Activated naive CD4-positive, alpha-beta T cell (primary cell): Measurements from ENCODE around the gene PRKAR1A.
"Not testable (repeated sequence)": the region's sequence is repeated elsewhere in the genome, so short reads cannot be mapped to it uniquely, and the experiment has no call there.

ENCODE experiments used
- DNase-seq, 4 experiments: peaks; one replicate each; lab custom pipeline; 2025; lab: John Stamatoyannopoulos, UW

The PRKAR1A gene

DNA sequence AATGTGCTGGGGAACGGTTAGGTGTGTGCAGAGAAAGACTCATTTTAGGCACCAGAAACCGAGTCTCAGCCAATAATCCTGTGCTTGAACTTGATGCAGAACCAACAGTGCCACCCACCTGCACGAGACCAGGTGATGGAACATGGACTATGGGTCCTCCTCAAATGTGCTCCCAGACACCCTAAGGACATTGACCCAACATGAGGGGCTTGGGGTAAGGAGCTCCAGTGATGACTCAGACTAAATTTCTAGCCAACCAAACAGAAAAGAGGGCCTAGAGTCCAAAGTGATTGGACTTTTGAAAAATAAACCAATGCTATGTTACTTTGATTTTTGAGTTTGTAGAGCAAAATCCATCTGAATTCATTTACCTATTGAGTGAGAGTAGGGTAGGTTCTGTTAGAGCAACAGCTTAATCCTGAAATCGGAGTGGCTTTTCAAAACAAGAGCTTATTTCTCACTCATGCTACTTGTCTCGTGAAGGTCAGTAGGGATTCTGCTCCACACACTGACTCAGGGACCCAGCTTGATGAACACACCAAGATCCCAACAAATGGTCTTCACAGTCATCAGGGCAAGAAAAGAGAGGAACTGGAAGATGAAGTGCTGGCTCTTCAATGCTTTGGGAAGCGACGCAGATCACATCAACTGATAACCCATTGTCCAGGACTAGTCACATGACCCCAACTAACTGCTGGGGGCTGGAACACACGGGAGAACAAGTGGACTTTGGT lies 67.1 kb downstream of the PRKAR1A start:
- DNase-seq = no peak

DNA sequence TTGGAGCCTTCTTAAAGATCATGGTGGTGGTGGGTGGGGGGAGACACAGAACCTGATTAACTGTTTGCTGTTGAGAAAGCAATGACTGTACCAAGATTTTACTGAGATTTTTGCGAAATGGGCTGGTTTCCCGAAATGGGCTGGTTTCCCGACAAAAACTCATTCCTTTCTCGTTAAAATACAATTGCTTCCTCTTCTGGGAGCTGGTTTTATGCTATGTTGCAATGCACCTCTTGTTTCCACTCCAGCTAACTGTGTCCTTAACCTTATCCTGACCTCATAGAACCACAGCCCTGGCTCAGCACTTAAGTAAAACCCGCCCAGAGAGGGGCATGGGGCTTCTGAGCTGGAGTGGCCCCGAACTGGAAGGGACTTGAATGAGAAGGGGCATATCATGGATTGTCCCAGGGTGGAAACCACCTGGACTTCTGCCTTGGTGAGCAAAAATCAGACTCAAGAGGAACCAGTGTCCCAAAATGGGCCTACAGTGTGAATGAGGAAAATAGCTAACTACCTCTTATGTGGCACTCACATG lies 68.1 kb downstream of the PRKAR1A start:
- DNase-seq = no peak

DNA sequence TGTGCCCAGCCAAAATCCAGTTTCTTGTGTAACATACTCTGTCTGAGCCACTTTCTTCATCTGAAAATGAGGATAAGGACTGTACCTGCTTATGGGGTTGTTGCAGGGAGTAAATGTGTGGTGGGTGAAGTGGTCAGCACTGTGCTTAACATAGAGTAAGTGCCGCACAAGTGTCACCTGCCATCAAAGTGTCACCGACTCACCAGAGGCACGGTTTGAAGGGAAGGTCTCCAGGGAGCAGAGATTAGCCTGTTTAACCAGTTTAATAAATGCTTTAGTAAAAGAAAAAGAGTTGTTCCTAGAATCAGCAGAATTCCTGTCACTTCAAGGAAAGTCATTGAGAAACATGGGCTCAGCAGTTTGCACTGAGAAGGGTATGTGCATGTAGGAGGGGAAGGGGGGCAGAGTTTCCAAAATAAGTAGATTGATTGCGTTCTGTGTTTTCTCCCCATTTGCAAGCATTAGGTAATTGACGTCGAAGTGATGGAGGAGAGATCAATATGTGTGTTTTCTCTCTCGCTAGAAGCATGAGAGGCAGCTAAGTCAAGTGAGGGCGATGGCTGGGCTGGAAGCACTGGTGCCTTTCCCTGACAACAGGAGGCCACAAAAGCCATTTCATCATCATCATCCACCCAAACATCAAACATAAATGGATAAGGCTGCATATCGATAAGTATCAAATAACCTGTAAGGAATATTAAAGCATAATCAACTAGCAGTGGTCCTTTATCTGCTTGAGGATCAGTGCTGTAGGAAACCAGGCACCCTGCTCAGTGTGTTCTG lies 69.8 kb downstream of the PRKAR1A start:
- DNase-seq = no peak

DNA sequence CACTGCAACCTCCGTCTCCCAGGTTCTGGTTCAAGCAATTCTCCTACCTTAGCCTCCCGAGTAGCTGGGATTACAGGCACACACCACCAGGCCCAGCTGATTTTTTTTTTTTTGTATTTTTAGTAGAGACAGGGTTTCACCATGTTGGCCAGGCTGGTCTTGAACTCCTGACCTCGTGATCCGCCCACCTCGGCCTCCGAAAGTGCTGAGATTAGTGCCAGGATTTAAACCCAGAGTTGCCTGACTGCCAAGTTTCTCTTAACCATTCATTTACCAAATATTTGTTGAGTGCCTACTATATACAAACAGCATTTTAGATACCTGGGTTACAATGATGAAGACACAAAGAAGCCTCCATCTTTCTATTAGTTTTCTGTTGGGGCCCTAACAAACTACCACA lies 70.6 kb downstream of the PRKAR1A start:
- not testable (repeated sequence) for DNase-seq

DNA sequence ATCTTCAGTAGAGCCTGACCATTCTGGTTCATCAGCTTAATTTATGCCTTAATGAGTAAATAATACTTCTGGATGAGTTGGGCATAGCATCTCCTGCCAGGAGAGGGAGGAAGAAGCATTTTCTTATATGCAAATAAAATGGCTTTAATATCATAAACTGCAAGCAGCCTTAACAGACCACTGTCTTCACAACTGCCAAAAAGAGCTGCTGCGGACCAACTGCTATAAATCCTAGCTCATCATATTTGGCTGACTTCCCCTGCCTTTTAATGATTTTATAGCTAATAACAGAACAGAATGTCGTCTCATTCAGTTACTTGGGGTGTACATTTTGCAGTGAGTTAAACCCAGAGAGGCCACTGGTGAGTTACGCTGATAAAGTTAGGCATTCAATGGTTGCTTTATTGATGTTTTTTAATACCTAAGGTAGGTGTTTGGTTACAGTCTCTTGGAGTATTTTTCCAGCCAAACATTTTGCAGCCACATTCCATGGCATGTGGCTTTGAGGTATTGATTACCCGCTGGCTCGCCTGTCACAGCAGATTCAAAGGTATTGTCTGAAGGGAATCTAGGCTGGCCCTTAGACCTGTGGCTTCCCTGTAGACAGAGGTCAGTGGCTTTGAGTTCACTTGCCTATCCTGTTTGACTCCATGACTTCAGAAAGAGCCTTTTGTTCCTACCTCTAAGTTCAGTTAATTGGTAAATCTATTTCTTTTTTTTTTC lies 72.5 kb downstream of the PRKAR1A start:
- no peak for DNase-seq

DNA sequence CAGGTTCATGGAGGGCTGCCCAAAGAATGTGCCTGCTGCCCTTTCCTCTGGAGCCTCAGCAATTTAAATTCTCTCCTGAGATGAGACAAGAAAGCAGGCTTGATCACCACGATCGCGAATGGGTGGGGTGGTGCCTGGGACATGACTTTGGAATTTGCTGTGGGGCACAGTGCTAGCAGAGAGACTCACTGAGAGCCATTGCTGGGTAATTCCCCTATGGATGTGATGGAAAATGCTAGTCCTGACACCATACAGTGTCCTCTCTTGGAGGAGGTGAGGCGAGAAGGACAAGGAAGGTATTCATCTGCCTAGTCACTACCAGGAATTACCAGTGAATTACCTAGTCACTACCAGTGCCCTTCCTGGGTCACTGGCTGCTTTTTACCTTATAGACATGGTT lies 73.4 kb downstream of the PRKAR1A start:
- no peak for DNase-seq

DNA sequence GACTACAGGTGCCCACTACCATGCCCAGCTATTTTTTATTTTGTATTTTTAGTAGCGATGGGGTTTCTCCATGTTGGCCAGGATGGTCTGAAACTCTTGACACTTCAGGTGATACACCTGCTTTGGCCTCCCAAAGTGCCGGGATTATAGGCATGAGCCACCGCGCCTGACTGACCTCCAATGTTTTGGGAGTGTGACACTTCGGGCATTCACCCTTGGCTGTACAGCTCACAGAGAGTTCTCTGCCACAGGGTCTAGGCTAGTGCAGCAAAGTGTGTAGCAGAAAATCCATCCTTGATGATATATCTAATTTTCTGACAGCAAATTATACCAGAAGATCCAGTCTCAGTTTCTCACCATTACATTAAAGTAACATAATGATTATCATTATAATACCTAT lies 74.8 kb downstream of the PRKAR1A start:
- no peak for DNase-seq

DNA sequence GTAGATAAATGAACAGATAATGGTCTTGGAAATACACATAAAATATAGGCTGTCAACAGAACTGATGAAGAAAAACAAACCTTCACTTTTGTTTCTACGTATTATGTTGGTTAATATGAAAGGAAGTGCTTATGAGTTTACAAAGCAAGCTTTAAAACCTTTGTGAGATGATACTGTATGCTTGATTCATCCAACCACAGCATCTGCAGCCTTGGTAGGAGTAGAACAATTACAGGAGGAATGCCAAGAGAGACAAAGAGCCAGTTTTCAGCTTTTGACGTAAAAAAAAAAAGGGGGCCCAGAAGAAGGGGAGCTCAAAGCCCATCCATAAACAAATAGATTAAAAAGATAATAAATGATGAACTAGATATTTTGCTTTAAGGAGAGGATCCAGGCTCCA lies 75.6 kb downstream of the PRKAR1A start:
- DNase-seq = no peak

DNA sequence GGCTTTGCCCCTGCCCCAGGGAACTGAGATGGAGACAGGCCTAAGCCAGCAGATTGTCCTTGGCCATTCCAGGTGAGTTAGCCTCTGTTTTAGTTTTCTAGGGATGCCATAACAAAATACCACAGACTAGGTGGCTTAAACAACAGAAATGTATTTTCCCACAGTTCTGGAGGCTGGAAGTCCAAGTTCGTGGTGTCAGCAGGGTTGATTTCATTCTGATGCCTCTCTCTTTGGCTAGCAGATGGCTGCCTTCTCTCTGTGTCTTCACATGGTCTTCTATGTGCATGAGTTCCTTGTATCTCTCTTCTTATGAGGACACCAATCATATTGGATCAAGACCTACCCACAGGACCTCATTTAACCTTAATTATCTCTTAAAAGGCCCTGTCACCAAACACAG lies 76.1 kb downstream of the PRKAR1A start:
- no peak for DNase-seq

DNA sequence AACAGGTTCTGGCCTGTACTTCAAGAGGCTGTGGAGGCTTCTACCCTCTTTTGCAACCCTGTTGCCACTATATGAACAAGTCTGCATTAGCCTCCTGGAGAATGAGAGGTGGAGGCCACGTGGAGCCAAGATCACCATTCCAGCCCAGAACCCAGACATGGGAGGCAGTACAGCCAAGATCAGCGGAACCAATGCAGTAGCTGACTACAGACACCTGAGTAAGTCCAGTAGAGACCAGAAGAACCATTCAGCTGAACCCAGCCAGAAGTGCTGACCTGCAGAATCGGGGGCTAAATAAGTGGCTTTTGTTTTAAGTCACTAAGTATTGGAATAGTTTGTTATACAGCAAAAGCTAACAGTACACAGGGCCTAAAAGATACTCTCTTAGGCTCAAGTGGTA lies 76.9 kb downstream of the PRKAR1A start:
- no peak for DNase-seq

DNA sequence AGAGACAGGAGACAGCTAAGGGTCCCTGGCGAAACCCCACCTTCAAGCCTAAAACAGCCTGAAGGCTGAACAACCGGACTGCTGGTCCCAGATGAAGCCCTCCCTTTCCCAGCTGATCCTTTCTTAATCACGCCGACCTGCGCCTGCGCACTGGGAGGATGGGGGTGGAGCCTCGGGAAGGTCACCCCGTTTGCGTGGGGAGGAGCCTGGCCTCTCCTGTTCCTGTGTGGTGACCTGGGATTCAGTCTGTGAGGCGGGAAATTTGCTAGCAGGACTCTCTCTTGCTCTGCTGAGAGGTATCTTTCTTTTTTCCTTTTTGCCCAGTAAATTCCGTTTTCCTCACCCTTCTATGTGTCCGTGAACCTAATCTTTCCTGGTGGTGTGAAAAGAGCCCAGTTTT lies 79.4 kb downstream of the PRKAR1A start:
- DNase-seq = no peak

DNA sequence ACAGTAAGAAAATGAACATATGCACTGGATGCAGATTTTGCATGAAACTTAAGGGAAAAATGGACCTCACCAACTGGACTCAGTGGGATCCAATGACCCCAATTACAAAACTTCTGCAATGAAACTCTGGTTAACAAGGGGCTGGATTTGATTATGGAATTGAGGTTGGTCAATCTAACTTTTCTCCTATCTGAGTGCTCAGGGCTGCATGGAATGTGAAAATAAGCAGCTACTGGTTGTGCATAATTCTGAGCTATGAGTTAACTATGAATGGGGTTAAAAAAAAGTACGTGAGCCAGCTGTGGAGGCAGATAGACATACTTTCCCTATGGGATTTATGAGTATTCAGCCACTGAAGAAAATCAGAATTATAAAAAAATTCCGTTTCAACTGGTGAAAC lies 79.8 kb downstream of the PRKAR1A start:
- DNase-seq = no peak

DNA sequence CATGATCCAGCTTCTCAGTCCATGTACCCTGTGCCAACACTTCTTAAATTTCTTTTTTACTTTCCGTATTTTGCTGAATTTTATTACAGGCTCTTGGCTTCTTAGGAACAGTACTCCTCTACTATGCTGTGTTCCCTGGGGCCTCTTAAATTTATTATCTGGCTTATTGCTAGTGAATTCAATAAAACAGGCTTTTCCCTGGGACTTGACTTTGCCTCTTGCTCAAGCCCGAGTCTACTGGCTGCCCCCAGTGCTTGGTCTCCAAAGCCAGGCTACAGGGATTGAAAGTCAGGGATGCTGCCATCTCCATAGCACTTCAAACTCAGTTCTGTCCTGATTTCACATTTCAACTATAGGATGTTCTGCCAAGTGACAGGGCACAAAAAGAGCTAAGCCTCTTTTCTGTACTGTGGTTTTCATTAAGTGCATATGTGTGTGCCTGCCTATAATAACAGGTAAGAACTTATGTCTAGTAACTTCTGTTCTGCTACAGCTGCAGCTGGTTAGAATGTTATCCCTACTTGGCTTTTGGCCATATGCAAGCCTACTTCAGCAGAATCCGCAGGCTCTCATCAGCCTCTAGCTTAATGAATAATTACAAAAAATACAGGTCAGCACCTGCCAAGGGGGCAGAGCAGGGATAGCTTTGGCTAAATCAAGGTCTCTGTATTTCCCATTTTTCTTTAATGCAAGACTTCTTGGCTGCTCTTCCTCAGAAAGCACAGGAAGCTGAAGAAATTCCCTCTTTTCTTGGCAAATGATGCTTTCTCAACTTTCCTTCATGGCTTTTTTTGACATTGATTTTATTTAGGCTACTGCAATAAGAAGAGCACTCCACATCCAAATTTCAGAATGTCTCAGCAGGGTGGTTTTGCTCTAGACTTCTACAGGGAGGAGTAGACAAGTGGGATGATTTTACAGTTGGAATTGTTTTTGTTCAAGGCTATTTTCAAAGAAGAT lies 80.7 kb downstream of the PRKAR1A start:
- no peak for DNase-seq

DNA sequence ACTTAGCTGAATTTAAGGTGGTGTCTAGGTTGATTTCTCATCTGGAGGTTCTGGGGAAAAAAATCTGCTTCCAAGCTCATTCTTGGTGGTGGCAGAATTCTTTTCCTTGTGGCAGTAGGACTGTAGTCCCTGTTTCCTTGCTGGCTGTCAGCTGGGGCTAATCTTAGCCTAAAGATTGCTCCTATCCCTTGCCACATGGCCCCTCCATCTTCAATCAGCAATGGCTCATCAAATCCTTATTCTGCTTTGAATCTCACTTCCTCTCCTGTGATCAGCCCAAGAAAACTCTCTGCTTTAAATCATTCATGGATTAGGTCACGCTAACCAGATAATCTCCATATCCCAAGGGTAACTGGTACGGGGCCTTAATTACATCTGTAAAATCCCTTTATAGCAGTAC lies 82.3 kb downstream of the PRKAR1A start:
- DNase-seq = no peak

DNA sequence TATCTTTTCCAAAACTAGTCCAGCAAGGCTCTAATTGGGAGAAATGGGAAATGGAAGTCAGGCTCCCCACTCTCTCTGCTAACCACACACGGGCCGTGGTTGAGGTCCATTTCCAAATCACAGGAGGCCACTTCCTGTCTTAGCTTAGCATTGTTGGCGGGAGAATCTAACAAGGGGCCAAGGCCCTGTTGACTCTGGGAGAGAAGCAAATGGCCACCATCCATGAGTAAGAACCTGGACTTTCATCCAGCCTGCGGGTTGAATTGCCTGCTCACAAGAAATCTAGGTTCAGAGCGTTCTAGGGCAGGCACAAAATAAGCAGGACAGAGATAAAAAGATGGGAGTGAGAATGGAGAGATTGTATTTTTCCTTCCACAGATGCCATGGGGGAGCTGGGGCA lies 83.3 kb downstream of the PRKAR1A start:
- no peak for DNase-seq

DNA sequence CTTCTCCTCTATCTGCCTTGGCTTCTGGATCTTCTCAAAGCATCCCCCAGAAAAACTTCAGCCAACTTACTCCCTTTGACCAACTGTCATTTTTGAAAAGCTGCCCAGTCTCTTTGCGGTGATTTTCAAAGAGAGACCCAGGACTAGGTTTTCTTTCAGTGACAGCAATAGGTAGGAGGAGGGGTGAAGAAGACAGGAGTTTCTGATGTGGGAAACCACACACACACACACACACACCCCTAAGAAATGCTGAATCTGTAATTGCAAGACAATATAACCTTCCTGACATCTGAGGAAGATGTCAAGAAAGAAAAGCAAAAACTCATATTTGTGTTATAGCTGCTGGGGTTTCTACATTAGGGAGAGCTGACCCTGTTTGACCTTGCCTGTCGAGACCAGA lies 83.8 kb downstream of the PRKAR1A start:
- DNase-seq = no peak

DNA sequence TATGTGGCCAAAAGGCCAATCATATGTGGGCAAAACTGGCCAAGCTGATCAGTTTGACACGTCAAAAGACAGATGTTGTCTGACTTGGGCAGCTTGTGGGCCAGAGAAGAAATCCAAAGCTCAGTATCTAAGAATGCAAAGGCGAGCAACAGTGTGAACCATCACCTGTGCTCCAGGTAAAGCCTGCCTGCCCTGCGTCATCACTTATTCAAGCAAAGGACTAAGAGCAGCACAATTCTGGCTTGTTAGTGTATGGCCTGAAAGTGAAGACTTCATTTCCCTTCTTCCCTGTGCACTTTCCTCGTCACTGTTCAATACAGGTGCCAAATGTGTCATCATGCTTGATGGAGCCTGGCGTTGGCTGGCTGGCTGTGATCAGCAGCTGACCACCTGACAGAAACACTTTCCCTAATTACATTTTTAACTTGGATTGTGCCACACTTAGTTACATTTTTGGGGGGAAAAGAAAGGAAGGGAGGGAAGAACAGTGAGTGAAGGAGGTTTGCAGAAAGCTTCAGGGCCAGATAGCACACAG lies 84.2 kb downstream of the PRKAR1A start:
- DNase-seq = no peak

DNA sequence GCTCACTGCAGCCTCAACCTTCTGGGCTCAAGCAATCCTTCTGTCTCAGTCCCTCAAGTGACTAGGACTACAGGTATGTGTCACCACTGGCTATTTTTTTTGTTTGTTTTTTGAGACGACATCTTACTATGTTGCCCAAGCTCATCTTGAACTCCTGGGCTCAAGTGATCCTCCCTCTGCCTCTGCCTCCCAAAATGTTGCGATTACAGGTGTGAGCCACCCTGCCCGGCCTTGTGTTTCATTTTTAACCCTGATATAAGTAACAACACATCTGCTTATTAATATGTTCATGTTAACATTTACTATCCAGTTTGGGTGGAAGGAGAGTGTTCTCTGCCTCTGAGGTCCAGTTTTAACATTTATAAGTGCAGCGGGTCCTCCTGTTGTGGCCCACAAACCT lies 85.8 kb downstream of the PRKAR1A start:
- no peak for DNase-seq

DNA sequence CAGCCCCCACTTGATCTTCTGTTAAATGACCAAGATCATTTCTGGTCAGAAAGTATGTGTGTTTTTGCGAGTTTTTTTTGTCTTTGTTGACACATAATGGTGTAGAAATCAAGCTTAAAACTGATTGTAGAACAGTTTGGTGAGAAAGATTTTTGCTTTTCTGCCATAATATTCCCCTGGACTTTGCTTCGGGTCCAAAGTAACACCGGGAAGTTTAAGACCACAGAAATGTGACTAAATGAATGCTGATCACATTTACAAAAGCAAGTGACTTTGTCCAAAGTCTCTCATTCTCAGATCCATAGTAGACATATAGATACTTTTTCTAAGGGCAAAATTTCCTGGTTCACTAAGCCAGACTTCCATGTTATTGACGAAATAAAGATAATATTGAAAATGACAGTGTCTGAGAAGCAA lies 86.3 kb downstream of the PRKAR1A start:
- no peak for DNase-seq

DNA sequence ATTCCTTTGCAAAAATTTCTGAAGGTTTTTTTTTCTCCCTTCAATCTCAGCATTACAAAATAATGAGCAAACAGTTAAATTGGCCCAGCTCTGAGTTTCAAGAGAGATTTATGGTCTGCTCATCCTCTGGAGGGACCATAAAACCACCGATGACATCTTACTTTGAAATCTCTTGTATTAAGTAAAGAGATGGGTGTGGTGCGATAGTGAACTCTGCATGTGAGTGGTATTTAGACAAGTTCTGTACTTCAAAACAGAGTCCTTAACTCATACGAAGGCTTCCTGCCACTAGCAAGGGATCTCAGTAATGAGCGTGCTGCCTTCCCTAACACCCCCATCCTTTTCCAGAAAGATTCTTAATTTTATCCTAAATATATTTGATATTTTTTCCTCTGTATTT lies 86.9 kb downstream of the PRKAR1A start:
- no peak for DNase-seq

DNA sequence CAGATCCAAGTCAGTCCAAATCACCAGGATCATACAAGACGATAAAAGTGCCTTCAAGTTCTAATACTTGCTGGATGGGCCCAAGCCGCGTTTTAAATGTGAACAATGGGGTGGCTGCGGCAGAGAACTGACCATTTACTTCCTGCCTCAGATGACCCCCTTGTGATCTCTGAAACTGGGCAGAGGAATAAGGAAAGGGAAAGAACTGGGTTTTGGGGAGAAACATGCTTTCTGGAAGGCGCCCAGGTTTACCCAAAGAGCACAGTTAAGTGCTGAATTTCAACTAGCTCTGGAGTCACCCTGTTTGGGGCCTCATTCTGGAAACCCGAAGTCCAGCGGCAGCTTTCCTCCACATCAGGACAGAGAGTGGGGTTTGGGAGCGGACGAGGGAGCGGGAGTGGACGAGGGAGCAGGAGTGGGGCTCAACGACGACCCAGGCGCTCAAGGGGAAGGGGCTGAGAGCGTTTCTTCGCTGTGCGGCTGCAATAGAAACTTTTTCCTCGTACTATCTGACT lies 87.4 kb downstream of the PRKAR1A start:
- DNase-seq = no peak
